ENCODE data around the gene PLA2G4A.

Gene PLA2G4A

GRCh38 chr1:186993996-186994395 lies 165.2 kb downstream of the PLA2G4A start:
- no peak overlapping the region for H3K4me3 ChIP-seq (replicated peaks; ENCODE audit: low read depth, low read length)
- no peak for TF ChIP-seq CTCF (IDR thresholded peaks at IDR 0.05; ENCODE audit: low read depth, low read length, missing control alignments)
- DNase-seq (ENCODE audit: extremely low read depth, low read depth) = no peak

- TF ChIP-seq CTCF (IDR thresholded peaks at IDR 0.05; ENCODE audit: low read depth, low read length, missing control alignments) = no peak
- no peak for DNase-seq (ENCODE audit: extremely low read depth, low read depth)
- no peak overlapping the region for H3K4me3 ChIP-seq (replicated peaks; ENCODE audit: low read depth, low read length)
These were observed 166.1 kb downstream of the PLA2G4A start for GRCh38 chr1:186994897-186995296.

- no peak overlapping the region for H3K4me3 ChIP-seq (replicated peaks; ENCODE audit: low read depth, low read length)
- TF ChIP-seq CTCF (IDR thresholded peaks at IDR 0.05; ENCODE audit: low read depth, low read length, missing control alignments) = no peak
- DNase-seq (ENCODE audit: extremely low read depth, low read depth) = no peak
These were observed 168.1 kb downstream of the PLA2G4A start for GRCh38 chr1:186996816-186997215.

GRCh38 chr1:186997877-186998276 lies 169.1 kb downstream of the PLA2G4A start:
- no peak for DNase-seq (ENCODE audit: extremely low read depth, low read depth)
- H3K4me3 ChIP-seq (replicated peaks; ENCODE audit: low read depth, low read length) = no peak overlapping the region
- TF ChIP-seq CTCF (IDR thresholded peaks at IDR 0.05; ENCODE audit: low read depth, low read length, missing control alignments) = no peak

GRCh38 chr1:186999506-186999905 lies 170.8 kb downstream of the PLA2G4A start:
- DNase-seq (ENCODE audit: extremely low read depth, low read depth) = no peak
- no peak overlapping the region for H3K4me3 ChIP-seq (replicated peaks; ENCODE audit: low read depth, low read length)
- TF ChIP-seq CTCF (IDR thresholded peaks at IDR 0.05; ENCODE audit: low read depth, low read length, missing control alignments) = no peak

GRCh38 chr1:187001198-187001889 lies 172.6 kb downstream of the PLA2G4A start:
- DNase-seq (ENCODE audit: extremely low read depth, low read depth) = peak; percentile 17
- no peak overlapping the region for H3K4me3 ChIP-seq (replicated peaks; ENCODE audit: low read depth, low read length)
- TF ChIP-seq CTCF (IDR thresholded peaks at IDR 0.05; ENCODE audit: low read depth, low read length, missing control alignments) = no peak

- no peak overlapping the region for H3K4me3 ChIP-seq (replicated peaks; ENCODE audit: low read depth, low read length)
- no peak for DNase-seq (ENCODE audit: extremely low read depth, low read depth)
- no peak for TF ChIP-seq CTCF (IDR thresholded peaks at IDR 0.05; ENCODE audit: low read depth, low read length, missing control alignments)
These were observed 174.6 kb downstream of the PLA2G4A start for GRCh38 chr1:187003353-187003752.
